GM12878 (cell line): ENCODE data around the gene TMEM208.

ENCODE experiments used
- HDGF ChIP-seq: fragments of 450-650 bp; IDR thresholded peaks from 2 replicates; pipeline ENCODE4 v1.6.1; 2016; ENCODE audit warnings: antibody characterized with exemption
- RAD21 ChIP-seq: IDR thresholded peaks from 2 replicates; pipeline ENCODE4 v1.6.1; 2011; ENCODE audit warnings: mild to moderate bottlenecking, low read depth, low read length, moderate library complexity; ENCODE audit not compliant: insufficient read depth
- RBBP5 ChIP-seq: fragments of 200-600 bp; sonication (generic); conservative IDR thresholded peaks from 2 replicates; pipeline ENCODE4 v1.6.1; 2016
- TARDBP ChIP-seq: IDR thresholded peaks from 2 replicates; pipeline ENCODE4 v1.6.1; 2016; ENCODE audit warnings: borderline replicate concordance

DNA sequence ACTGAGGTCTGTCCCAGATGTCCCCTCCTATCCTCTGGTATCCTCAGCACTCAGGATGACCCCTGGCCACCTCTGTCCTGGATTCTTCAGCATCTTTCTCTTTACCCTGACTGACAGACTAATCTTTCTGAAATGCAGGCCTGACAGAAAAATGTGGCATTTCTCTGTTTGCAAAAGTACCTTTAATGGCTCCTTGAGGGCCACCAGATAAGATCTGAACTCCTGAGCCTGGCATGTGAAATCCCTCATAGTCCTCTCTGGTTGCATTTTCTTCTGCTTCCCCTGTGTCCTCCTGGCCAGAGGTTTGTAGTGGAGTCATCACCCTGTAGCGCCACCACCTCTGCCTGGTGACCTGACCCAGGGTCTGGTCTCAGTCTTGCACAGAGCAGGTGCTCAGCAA is 30.0 kb upstream of the TMEM208 start:
- TF ChIP-seq RAD21 = no peak
- TF ChIP-seq TARDBP = no peak
- TF ChIP-seq HDGF = no peak
- no peak for TF ChIP-seq RBBP5
